Peyer's patch (tissue), 4 donors: Measurements from ENCODE around the gene CERK.

Source experiments
- CTCF ChIP-seq, 6 experiments: fragments of 450-650 bp in 4 of 6; fragments of 200-600 bp in 2 of 6; sonication (generic) in 1 of 6; IDR thresholded peaks; one replicate each; pipeline ENCODE4 v1.5.1; 2017 to 2019; ENCODE audit warnings: antibody characterized with exemption in 6 of 6, mild to moderate bottlenecking in 3 of 6, moderate library complexity in 1 of 6
- POLR2A ChIP-seq, 2 donors: fragments of 450-650 bp; IDR thresholded peaks; one replicate each; pipeline ENCODE4 v1.5.1; 2017; ENCODE audit warnings: antibody characterized with exemption in 2 of 2, mild to moderate bottlenecking in 2 of 2, moderate library complexity in 2 of 2

- no peak for TF ChIP-seq CTCF (IDR thresholded peaks at IDR 0.05)
- TF ChIP-seq POLR2A (IDR thresholded peaks at IDR 0.05), result no peak
Observed at GRCh38 chr22:46752286-46752987, 14.4 kb upstream of the CERK start.
